ENCODE data around the gene METTL15.

The METTL15 gene

GRCh38 chr11:28303477-28304191 is 195.4 kb downstream of the METTL15 start:
- no peaks in the 10 kb centered on the region for H4K20me1 ChIP-seq (ENCODE audit: insufficient read depth, low read length)

GRCh38 chr11:28315440-28315839 is 207.3 kb downstream of the METTL15 start:
- Histone ChIP-seq H3K9ac (ENCODE audit: low read length) (no peak overlapping the region), H3K27me3 (replicated peaks; ENCODE audit: insufficient read depth, low read length) (no peaks in the 10 kb centered on the region), H3K4me1 (ENCODE audit: low read length) (no peaks in the 10 kb centered on the region), H3K4me2 (ENCODE audit: low read depth, low read length) (no peak overlapping the region), H3K9me2 (replicated peaks; ENCODE audit: insufficient read depth, low read length) (no peaks in the 10 kb centered on the region), H3F3A (ENCODE audit: insufficient read depth, low read length) (no peaks in the 10 kb centered on the region), H3K79me2 (ENCODE audit: low read length) (no peaks in the 10 kb centered on the region), H3K36me3 (replicated peaks; ENCODE audit: insufficient read depth, low read length) (no peaks in the 10 kb centered on the region), H3K4me3 (ENCODE audit: low read length) (no peak overlapping the region), H2AFZ (ENCODE audit: low read length) (no peak overlapping the region), H4K20me1 (ENCODE audit: insufficient read depth, low read length) (no peaks in the 10 kb centered on the region), H3K9me3 (replicated peaks; ENCODE audit: insufficient read depth, low read length) (no peaks in the 10 kb centered on the region), H3K27ac (ENCODE audit: low read length) (no peak overlapping the region)
- TF ChIP-seq EZH2phosphoT487 (IDR thresholded peaks at IDR 0.05; ENCODE audit: low read length) (no peak), EZH2 (optimal IDR thresholded peaks at IDR 0.05; ENCODE audit: low read depth, low read length) (no peak), CTCF (IDR thresholded peaks at IDR 0.05; ENCODE audit: low read length) (no peak)
- DNase-seq = no peak

More at GRCh38 chr11:28303477-28304191, 195.4 kb downstream of the METTL15 start:
- no peaks in the 10 kb centered on the region for H3K36me3 ChIP-seq (replicated peaks; ENCODE audit: insufficient read depth, low read length)
- H3K9me2 ChIP-seq (replicated peaks; ENCODE audit: insufficient read depth, low read length) = no peaks in the 10 kb centered on the region
- no peak overlapping the region for H3K4me3 ChIP-seq (ENCODE audit: low read length)
- no peak for TF ChIP-seq EZH2phosphoT487 (IDR thresholded peaks at IDR 0.05; ENCODE audit: low read length)
- TF ChIP-seq EZH2 (optimal IDR thresholded peaks at IDR 0.05; ENCODE audit: low read depth, low read length) = no peak
- no peak for TF ChIP-seq CTCF (IDR thresholded peaks at IDR 0.05; ENCODE audit: low read length)
- no peak overlapping the region for H3K4me2 ChIP-seq (ENCODE audit: low read depth, low read length)
- DNase-seq = no peak
- no peaks in the 10 kb centered on the region for H3K4me1 ChIP-seq (ENCODE audit: low read length)
- no peaks in the 10 kb centered on the region for H3K79me2 ChIP-seq (ENCODE audit: low read length)
- no peak overlapping the region for H3K9ac ChIP-seq (ENCODE audit: low read length)
- no peak overlapping the region for H3K27ac ChIP-seq (ENCODE audit: low read length)
- H3F3A ChIP-seq (ENCODE audit: insufficient read depth, low read length) = no peaks in the 10 kb centered on the region
- H3K9me3 ChIP-seq (replicated peaks; ENCODE audit: insufficient read depth, low read length) = no peaks in the 10 kb centered on the region
- H2AFZ ChIP-seq (ENCODE audit: low read length) = no peak overlapping the region
- H3K27me3 ChIP-seq (replicated peaks; ENCODE audit: insufficient read depth, low read length) = no peaks in the 10 kb centered on the region

GRCh38 chr11:28318871-28319270 is 210.7 kb downstream of the METTL15 start:
- H3K9ac ChIP-seq (ENCODE audit: low read length) = no peak overlapping the region
- H3K27ac ChIP-seq (ENCODE audit: low read length) = no peak overlapping the region
- no peaks in the 10 kb centered on the region for H3K79me2 ChIP-seq (ENCODE audit: low read length)
- H3K4me3 ChIP-seq (ENCODE audit: low read length) = no peak overlapping the region
- H3K4me2 ChIP-seq (ENCODE audit: low read depth, low read length) = no peak overlapping the region
- no peaks in the 10 kb centered on the region for H3K9me3 ChIP-seq (replicated peaks; ENCODE audit: insufficient read depth, low read length)
- H4K20me1 ChIP-seq (ENCODE audit: insufficient read depth, low read length) = no peaks in the 10 kb centered on the region
- no peaks in the 10 kb centered on the region for H3K4me1 ChIP-seq (ENCODE audit: low read length)
- H3K36me3 ChIP-seq (replicated peaks; ENCODE audit: insufficient read depth, low read length) = no peaks in the 10 kb centered on the region; the same call in 1 of the 2 replicates
- no peak overlapping the region for H2AFZ ChIP-seq (ENCODE audit: low read length)
- TF ChIP-seq CTCF (IDR thresholded peaks at IDR 0.05; ENCODE audit: low read length) (no peak), EZH2phosphoT487 (IDR thresholded peaks at IDR 0.05; ENCODE audit: low read length) (no peak), EZH2 (optimal IDR thresholded peaks at IDR 0.05; ENCODE audit: low read depth, low read length) (no peak)
- H3F3A ChIP-seq (ENCODE audit: insufficient read depth, low read length) = no peaks in the 10 kb centered on the region
- no peaks in the 10 kb centered on the region for H3K9me2 ChIP-seq (replicated peaks; ENCODE audit: insufficient read depth, low read length)
- DNase-seq = no peak
- H3K27me3 ChIP-seq (replicated peaks; ENCODE audit: insufficient read depth, low read length) = no peaks in the 10 kb centered on the region

All from MM.1S (cell line).